GM15510 (cell line): ENCODE measurements around the gene IL17RE.

Source experiments
- POLR2A ChIP-seq: IDR thresholded peaks from 3 replicates; pipeline ENCODE4 v1.6.1; 2011; ENCODE audit warnings: borderline replicate concordance; ENCODE audit not compliant: insufficient read length; ENCODE audit errors: extremely low read depth

The IL17RE gene

GRCh38 chr3:9942934-9943690 lies 40.5 kb downstream of the IL17RE start:
- TF ChIP-seq POLR2A, result no peak

DNA sequence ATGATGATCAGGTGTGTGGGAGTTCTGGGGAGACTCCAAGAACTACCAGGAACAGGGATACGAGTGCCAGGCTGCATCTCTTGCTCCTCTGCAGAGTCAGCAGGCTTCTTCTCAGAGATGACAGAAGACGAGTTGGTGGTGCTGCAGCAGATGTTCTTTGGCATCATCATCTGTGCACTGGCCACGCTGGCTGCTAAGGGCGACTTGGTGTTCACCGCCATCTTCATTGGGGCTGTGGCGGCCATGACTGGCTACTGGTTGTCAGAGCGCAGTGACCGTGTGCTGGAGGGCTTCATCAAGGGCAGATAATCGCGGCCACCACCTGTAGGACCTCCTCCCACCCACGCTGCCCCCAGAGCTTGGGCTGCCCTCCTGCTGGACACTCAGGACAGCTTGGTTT lies 41.6 kb downstream of the IL17RE start:
- no peak for TF ChIP-seq POLR2A

DNA sequence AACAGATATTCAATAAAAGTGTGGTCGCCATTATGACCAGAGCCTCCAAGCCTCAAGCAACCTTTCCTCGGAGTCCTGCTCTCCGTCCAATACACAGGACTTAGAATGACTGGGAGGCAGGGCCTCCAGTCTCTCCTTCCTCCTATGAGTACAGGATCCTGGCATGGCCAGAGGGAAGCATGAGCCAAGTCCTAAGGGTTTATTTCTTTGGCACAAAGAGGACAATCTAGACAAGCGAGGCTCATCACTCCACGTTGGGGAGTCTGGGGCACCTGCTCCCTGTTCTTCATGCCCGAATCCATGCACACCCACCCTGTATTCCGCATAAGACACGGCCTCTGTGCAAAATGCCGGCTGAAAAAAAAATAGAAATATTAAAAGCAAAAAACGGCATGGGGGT lies 42.7 kb downstream of the IL17RE start:
- no peak for TF ChIP-seq POLR2A

DNA sequence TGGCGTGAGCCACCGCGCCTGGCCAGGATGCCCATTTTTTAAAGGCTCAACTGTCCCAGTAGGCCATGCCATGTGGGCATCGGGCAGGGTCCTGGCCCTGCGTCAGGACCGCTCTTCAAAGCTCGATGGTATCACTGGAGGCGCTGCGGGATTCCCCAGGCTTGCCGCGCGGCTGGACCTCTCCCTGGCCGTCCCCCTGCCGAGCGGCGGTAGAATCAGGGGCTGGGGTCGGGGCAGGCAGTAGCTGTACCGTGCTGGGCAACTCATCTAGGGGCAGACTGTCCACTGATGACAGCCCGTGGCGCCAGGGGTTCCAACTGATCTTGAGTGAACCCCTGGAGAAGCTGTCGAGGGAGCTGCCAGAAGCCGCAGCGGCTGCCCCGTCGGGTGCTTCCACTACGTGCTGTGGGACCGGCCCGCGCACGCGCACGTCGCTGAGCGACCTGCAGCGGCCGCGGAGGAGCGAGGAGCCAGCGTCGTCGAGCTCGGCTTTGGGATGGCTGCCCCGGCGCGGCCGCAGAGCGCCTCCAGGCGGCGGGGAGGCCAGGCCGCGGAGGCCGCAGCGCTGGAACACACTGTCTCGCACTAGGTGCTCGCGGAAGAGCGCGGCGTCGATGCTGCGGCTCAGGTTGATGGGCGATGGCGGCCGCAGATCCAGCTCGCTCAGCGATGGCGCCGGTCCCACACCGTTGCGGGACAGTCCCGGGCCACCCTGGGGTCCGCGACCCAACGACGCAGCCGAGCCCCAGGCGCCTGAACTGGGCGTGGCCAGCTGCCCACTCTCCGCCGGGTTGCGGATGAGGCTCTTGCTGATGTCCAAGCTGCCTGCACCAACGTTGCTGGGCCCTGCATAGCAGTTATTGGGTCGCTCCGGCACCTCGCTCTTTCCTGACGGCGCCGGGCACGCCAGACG lies 43.7 kb downstream of the IL17RE start:
- TF ChIP-seq POLR2A, result no peak

- no peak for TF ChIP-seq POLR2A
Observed at GRCh38 chr3:9947025-9947995, 44.7 kb downstream of the IL17RE start.

- TF ChIP-seq POLR2A, result no peak
Observed at GRCh38 chr3:9948586-9948985, 45.9 kb downstream of the IL17RE start.

- no peak for TF ChIP-seq POLR2A
Observed at GRCh38 chr3:9949115-9949514, 46.5 kb downstream of the IL17RE start.

- TF ChIP-seq POLR2A, result no peak
Observed at GRCh38 chr3:9949626-9950025, 47.0 kb downstream of the IL17RE start.

DNA sequence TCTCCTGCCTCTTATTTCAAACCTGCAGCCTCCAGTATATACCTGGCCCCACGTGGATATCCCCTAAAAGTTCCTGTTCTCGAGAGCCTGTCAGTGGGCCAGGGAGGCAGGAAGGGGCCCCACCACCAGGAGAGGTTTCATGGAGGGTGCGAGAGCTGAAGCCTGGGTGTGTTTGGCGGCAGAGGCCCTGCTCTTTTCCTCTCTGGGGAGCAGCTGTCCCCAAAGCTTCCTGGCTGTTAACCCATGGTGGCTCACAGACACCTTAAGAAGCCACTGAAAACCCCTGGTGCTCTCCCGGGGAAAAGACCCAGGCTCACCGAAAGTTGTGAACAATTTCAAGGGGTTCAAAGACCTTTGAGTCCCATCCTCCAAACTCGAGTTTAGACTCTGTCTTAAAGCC lies 48.5 kb downstream of the IL17RE start:
- no peak for TF ChIP-seq POLR2A

DNA sequence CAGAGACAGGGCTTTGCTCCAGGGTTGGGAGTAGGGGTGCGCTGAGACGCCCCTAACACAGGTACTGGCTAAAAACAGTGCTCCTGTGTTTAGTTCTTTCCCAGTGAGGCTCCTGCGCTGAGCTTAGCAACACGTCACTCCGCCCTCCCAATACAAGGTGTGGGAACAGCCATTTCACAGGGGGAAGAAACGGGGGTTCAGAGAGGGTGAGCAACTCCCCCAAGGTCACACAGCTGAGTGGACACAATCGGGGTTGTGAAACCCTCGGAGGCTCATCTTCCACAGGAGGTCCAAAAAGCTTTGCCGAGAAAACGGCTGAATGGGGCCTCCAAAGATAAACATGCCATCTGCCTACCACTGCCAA lies 48.9 kb downstream of the IL17RE start:
- no peak for TF ChIP-seq POLR2A

DNA sequence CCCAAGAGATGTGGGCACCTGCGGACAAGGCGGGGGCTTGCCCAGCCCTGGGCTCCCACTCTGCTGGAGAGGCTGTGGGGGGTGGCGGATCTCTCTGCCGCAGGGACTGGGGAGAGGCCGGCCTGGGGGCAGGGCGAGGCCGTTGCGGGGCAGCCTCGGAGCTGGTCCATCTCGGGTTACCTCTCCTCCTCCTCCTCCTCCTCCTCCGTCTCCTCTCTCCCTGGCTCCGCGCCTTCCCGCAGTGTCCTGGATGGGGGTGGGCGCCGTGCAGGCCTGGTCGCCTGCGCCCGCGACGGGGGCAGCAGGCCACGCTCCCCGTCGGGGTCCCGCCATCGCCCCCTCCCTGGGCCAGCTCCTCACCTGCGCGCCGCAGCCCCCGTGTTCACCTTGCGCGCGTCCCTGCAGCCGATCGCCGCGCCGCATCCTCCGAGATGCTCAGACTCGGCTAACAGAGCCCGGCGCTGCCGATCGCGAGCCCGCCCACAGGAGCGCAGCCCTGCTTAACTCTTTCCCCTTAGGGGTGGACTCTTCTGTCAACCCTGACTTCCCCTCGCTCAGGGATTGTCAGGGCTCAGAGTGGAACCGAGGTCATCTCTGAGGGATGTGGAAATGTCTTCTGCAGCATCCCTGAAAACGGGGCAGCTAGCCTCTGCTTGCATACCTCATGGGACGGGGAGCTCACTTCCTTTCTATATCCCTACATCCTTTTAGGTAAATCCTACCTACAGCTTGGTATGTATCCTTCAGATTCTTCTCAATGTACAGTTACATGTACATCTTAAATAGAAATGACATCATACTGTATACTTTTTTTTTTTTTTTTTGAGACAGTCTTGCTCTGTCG lies 49.5 kb downstream of the IL17RE start, which contains the start of gene PRRT3:
Gene PRRT3 (minus strand): TSS at position 447 of the 844 bp plus-strand sequence. CDS start 2,293 bp downstream, outside the sequence.
- TF ChIP-seq POLR2A, result peak; percentile 38

GRCh38 chr3:9955067-9955502 lies 52.4 kb downstream of the IL17RE start:
- no peak for TF ChIP-seq POLR2A

DNA sequence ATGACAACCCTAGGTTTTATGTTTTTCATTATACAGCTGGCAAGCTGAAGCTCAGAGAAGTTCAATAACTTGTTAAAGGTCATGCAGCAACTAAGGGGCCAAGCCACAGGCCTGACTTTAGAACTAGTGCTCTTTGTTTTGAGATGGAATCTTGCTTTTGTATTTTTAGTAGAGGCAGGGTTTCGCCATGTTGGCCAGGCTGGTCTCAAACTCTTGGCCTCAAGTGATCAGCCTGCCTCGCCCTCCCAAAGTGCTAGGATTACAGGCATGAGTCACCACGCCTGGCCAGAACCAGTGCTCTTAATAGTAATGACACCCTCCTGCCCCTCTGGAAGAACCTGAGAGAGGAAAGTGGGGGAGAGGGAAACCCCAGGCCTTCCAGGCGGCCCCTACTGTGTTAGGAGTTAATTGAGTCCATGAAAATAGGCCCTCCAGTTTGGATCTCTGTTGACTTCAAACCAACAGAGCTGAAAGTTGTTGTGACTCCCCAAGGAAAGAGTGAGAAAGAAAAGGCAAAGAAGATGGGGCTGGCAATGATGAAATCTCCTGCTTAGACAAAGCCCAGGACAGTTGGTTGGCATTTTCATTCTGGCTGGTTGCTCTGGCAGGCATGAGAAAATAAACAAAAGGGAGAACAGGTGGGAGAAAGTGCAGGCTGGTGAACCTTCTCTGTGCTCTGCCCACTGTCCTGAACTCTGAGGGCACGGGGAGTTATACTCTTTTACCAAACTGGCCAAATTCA lies 53.1 kb downstream of the IL17RE start:
- no peak for TF ChIP-seq POLR2A
